Sigmoid colon (tissue), 7 donors: Measurements from ENCODE around the gene ATP6V1E1. TPM values are rescaled to one million over a fixed set of nuclear protein-coding genes. Genes with fewer than 3 reads are reported as not detected.
"Not testable (repeated sequence)": the region's sequence is repeated elsewhere in the genome, so short reads cannot be mapped to it uniquely, and the experiment has no call there.

Source experiments
- DNase-seq: peaks from one replicate; pipeline ENCODE4 v3.0.0-alpha.2; 2019
- H3K27ac ChIP-seq, 4 donors: fragments of 200-600 bp; sonication (generic); one replicate each; pipeline ENCODE4 v1.5.1; 2016 to 2019; ENCODE audit warnings: mild to moderate bottlenecking in 1 of 4
- H3K27me3 ChIP-seq, 3 donors: fragments of 200-600 bp; sonication (generic); one replicate each; pipeline ENCODE4 v1.5.1; 2019; ENCODE audit warnings: mild to moderate bottlenecking in 1 of 3
- H3K36me3 ChIP-seq, 4 donors: fragments of 200-600 bp; sonication (generic); one replicate each; pipeline ENCODE4 v1.5.1; 2016 to 2019
- H3K4me1 ChIP-seq, 4 donors: fragments of 200-600 bp; sonication (generic); one replicate each; pipeline ENCODE4 v1.5.1; 2017 to 2019
- H3K4me3 ChIP-seq, 4 donors: fragments of 200-600 bp; sonication (generic); one replicate each; pipeline ENCODE4 v1.5.1; 2017 to 2019; ENCODE audit warnings: mild to moderate bottlenecking in 2 of 4, moderate library complexity in 1 of 4
- H3K9me3 ChIP-seq, 4 donors: fragments of 200-600 bp in 3 of 4; sonication (generic) in 3 of 4; one replicate each; pipeline versions ENCODE4 v1.5.1 to v1.6.1; 2013 to 2019
- EP300 ChIP-seq, 4 donors: sonication (generic); formaldehyde crosslinking; IDR thresholded peaks; one replicate each; pipeline ENCODE4 v1.6.1; 2017; ENCODE audit warnings: antibody characterized with exemption in 4 of 4
- POLR2A ChIP-seq, 2 donors: fragments of 450-650 bp; IDR thresholded peaks; one replicate each; pipeline ENCODE4 v1.6.1; 2016; ENCODE audit warnings: antibody characterized with exemption in 2 of 2, mild to moderate bottlenecking in 2 of 2, moderate library complexity in 2 of 2
- POLR2AphosphoS5 ChIP-seq, 4 donors: sonication (generic); formaldehyde crosslinking; IDR thresholded peaks; one replicate each; pipeline ENCODE4 v1.6.1; 2017; ENCODE audit warnings: antibody characterized with exemption in 4 of 4
- WGBS, 2 donors: extraction: QIAGEN DNeasy Blood & Tissue Kit; methylation state at CpG; one replicate each; pipeline ENCODE4 v1.1.7; 2013; 5-methylcytosine and 5-hydroxymethylcytosine counted together
- intact Hi-C: fragments of 100-400 bp; cut with DNase I; formaldehyde crosslinking; loops from one replicate; pipeline ENCODE4 v1.15.1; 2023
- polyA plus RNA-seq, 3 donors: library from polyadenylated mRNA; stranded (reverse); fragments of 200-250 nt; gene quantifications; one replicate each; pipeline ENCODE4 v1.2.3, GENCODE V29; 2013
- total RNA-seq, 4 donors: library from RNA; depleted of rRNA; stranded (reverse); fragments of >200 nt; gene quantifications; one replicate each; pipeline ENCODE4 v1.1.0, GENCODE V29; 2016
- TF ChIP-seq, protein P1 (sequence below), 4 experiments: fragments of 450-650 bp in 3 of 4; fragments of 200-600 bp in 1 of 4; IDR thresholded peaks; one replicate each; pipeline ENCODE4 v1.5.1; 2016 to 2019; ENCODE audit warnings: antibody characterized with exemption in 4 of 4, mild to moderate bottlenecking in 3 of 4, moderate library complexity in 2 of 4
- donor health status: healthy with polysubstance abuse.
- donor health status: Bipolar disorder and iron deficiency.
- donor health status: healthy.

The ATP6V1E1 gene
- total and polyA plus RNA-seq, 7 donors: 119 to 218 (median 144) TPM

DNA sequence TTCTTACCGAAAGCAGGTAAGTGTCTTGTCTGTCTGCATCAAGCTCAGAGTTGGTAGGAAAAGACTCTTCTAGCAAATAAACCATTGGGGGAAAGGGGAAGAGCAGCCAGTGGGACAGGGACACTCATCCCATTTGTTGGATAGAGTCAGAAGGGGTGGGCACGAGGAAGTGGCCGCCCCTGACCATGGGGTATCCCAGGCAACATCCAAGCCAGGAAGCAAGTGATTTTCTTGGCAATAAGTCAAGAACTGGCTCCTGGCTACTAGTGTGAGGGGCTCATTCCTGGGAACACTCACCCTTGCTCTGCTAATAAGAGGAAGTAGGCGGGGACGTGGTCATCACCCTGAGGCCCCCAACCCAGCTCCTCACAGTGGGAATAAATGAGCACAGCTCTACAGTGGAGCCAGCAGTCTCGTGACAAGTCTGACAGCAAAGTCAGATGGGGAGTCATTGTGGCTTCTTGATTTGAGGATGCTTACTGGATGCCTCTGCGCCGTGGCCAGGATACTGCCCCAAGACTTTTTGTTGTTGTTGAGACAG, 58.5 kb downstream of the ATP6V1E1 start:
- Histone ChIP-seq H3K27me3 (no peaks in the 10 kb centered on the region), H3K27ac (peak overlapping the region; percentile 77 to 96 (median 91)), H3K9me3 (no peaks in the 10 kb centered on the region), H3K4me1 (peaks cover 0 to 38% (median 27%) of the 10 kb centered on the region in 4 donors), H3K4me3 (peak overlapping the region in 1 of 4 donors; percentile 41), H3K36me3 (no peaks in the 10 kb centered on the region)
- WGBS, 2 donors: 47 to 51% methylated on average over 8 of the region's 8 CpGs
- peak; percentile 75 for DNase-seq
- TF ChIP-seq, protein P1, sequence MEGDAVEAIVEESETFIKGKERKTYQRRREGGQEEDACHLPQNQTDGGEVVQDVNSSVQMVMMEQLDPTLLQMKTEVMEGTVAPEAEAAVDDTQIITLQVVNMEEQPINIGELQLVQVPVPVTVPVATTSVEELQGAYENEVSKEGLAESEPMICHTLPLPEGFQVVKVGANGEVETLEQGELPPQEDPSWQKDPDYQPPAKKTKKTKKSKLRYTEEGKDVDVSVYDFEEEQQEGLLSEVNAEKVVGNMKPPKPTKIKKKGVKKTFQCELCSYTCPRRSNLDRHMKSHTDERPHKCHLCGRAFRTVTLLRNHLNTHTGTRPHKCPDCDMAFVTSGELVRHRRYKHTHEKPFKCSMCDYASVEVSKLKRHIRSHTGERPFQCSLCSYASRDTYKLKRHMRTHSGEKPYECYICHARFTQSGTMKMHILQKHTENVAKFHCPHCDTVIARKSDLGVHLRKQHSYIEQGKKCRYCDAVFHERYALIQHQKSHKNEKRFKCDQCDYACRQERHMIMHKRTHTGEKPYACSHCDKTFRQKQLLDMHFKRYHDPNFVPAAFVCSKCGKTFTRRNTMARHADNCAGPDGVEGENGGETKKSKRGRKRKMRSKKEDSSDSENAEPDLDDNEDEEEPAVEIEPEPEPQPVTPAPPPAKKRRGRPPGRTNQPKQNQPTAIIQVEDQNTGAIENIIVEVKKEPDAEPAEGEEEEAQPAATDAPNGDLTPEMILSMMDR (IDR thresholded peaks at IDR 0.05): no peak
- TF ChIP-seq POLR2AphosphoS5 (IDR thresholded peaks at IDR 0.05) (no peak), EP300 (IDR thresholded peaks at IDR 0.05) (no peak), POLR2A (IDR thresholded peaks at IDR 0.05) (no peak)
- intact Hi-C loops: loop anchor here (5.0 kb wide), 5 partner anchors 37 to 507 kb away; partner anchors contain the start of genes BCL2L13 and PEX26

DNA sequence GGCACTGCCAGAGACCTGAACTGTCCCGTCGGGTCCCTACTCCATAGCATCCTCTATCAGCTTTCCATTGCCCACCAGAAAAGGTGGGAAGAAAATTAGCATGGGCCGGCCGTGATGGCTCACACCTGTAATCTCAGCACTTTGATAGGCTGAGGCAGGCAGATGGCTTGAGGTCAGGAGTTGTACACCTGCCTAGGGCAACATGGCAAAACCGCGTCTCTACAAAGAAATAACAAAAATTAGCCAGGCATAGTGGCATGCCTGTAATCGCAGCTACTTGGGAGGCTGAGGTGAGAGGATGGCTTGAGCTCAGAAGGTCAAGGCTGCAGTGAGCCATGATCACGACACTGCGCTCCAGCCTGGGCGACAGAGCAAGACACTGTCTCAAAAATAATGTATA, 61.8 kb downstream of the ATP6V1E1 start:
- Histone ChIP-seq H3K4me3 (no peak overlapping the region), H3K9me3 (no peaks in the 10 kb centered on the region), H3K4me1 (peaks cover 0 to 62% (median 44%) of the 10 kb centered on the region in 4 donors), H3K27ac (peak overlapping the region in 3 of 4 donors; percentile 31 to 88 (median 81)), H3K27me3 (no peaks in the 10 kb centered on the region), H3K36me3 (no peaks in the 10 kb centered on the region)
- intact Hi-C loops: loop anchor here (5.0 kb wide), 3 partner anchors 141 to 511 kb away; partner anchors contain the start of gene PEX26
- DNase-seq: no peak
- whole genome bisulfite sequencing, 2 donors: 83 to 90% methylated on average over 10 of the region's 10 CpGs
- TF ChIP-seq EP300 (IDR thresholded peaks at IDR 0.05) (no peak), POLR2AphosphoS5 (IDR thresholded peaks at IDR 0.05) (no peak)

DNA sequence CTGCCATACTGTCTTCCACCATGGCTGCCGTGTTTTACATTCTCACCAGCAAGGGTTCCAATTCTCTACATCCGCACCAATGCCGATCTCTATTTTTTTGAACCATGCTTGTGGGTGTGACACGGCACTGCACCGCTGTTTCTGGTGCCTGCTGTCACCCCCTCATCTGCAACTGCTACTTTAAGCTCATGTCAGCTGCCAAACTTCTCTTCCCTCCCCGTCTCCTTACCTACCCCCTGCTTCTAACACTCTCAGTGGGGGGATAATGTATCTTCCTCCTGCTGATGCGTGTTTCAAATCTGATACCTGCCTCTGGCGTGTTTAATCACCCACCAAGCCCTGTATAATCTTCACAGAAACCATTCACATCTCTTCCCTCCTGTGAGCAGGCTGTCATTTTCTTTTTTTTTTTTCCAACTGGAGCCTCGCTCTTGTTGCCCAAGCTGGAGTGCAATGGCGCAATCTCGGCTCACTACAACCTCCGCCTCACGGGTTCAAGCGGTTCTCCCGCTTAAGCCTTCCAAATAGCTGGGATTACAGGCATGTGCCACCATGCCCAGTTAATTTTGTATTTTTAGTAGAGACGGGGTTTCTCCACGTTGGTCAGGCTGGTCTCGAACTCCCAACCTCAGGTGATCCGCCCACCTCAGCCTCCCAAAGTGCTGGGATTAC, 62.4 kb downstream of the ATP6V1E1 start:
- Histone ChIP-seq H3K27ac (peak overlapping the region in 3 of 4 donors; percentile 78 to 88 (median 81)), H3K4me1 (peaks cover 0 to 56% (median 37%) of the 10 kb centered on the region in 4 donors)
- not testable (repeated sequence) for H3K36me3 ChIP-seq, H3K9me3 ChIP-seq, H3K4me3 ChIP-seq, DNase-seq, H3K27me3 ChIP-seq
- WGBS, 2 donors: 92 to 94% methylated on average over 19 of the region's 19 CpGs
- intact Hi-C loops: loop anchor here (5.0 kb wide), 3 partner anchors 141 to 511 kb away; partner anchors contain the start of gene PEX26

DNA sequence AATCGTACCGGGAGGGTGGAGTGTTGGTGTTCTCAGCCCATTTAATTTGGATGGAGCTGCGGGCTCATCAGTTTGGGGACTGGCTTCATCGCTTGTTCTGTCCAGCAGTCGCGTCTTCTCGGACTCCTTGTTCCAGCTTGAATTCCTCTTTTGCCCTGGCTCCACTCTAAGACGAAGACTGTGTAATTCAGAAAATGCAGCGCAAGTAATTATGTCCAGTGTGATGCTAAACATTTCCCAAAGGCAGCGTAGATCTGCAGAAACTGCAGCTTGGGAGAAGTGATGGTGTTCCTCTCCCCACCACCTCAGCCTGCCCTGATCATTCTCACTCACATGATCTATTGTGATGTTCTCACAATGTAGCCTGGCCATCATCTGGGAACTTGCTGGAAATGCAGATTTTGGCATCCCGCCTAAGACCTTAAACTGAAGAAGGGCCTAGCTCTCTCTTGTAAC, 64.6 kb downstream of the ATP6V1E1 start:
- peak overlapping the region; percentile 78 to 88 (median 80) for H3K27ac ChIP-seq
- DNase-seq: peak; percentile 92
- 85 to 86% methylated on average over 11 of the region's 11 CpGs for WGBS, 2 donors
- H3K36me3 ChIP-seq: no peaks in the 10 kb centered on the region
- peak in 1 of 2 donors; percentile 18 for TF ChIP-seq POLR2A (IDR thresholded peaks at IDR 0.05)
- peak; percentile 26 to 98 (median 87) for TF ChIP-seq EP300 (IDR thresholded peaks at IDR 0.05)
- TF ChIP-seq, protein P1 (IDR thresholded peaks at IDR 0.05): peak in 1 of 4 experiments; percentile 13
- TF ChIP-seq POLR2AphosphoS5 (IDR thresholded peaks at IDR 0.05): peak; percentile 65 to 92 (median 88)
- H3K9me3 ChIP-seq: no peaks in the 10 kb centered on the region
- intact Hi-C loops: no loop called here
- peaks cover 0 to 38% (median 23%) of the 10 kb centered on the region in 4 donors for H3K4me1 ChIP-seq
- no peaks in the 10 kb centered on the region for H3K27me3 ChIP-seq
- H3K4me3 ChIP-seq: peak overlapping the region; percentile 5 to 28 (median 16)

DNA sequence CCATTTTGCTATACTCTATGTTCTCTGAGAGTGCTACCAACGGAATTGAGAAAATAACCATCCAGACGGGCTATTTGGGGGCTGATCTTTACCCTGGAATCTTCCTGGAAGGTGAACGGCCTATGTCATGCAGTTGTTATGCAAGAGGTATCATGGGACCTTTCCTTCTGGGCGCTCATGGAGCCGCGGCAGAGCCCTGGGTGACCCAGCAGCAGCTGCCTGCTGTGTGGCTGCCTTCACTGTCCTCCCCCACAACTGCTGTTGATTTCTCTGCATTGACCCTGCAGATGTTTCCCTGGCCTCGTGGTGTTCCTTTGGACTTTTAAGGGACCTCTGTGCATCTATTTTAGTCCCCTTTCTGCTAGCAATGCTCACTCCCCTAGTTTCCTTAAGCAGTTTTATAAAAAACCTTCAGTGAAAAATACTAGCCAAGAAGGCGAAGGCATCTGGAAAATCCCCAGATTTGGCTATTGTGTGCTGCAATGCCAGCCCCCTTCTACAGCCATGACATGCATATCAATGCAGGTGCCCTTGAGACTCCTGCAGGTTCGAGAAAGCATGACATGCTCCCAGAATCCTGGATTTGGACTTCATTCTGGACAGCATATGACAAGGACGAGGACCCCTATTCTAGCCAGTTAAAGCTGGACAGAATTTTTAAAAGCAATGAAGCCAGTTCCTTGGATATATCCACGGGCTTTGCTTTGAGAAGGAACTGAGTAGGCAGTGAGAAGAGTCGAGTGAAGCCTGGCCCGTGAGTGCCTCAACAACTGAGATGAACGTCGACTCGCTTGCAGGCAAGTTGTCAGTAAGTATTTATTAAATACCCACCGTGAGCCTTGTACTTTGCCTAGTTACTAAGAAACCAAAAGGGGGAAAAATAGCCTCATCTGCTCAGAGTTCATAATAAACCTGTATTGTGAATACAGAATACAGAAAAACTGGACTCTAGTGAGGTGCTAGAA, 65.4 kb downstream of the ATP6V1E1 start, which contains the start of gene SLC25A18:
SLC25A18 (plus strand) TSS at position 593 of the 965 bp plus-strand sequence. CDS start 16,447 bp downstream, outside the sequence.
- no peaks in the 10 kb centered on the region for H3K9me3 ChIP-seq
- H3K36me3 ChIP-seq: no peaks in the 10 kb centered on the region
- no peaks in the 10 kb centered on the region for H3K27me3 ChIP-seq
- peak within 1 kb of the TSS; percentile 5 to 28 (median 16) for H3K4me3 ChIP-seq
- peak; percentile 90 for DNase-seq
- intact Hi-C loops: no loop called here
- WGBS, 2 donors: 65 to 72% methylated on average over 17 of the region's 17 CpGs
- TF ChIP-seq POLR2AphosphoS5 (IDR thresholded peaks at IDR 0.05): peak; percentile 49 to 80 (median 60)
- TF ChIP-seq, protein P1 (IDR thresholded peaks at IDR 0.05): peak in 1 of 4 experiments; percentile 39
- no peak for TF ChIP-seq POLR2A (IDR thresholded peaks at IDR 0.05)
- TF ChIP-seq EP300 (IDR thresholded peaks at IDR 0.05): peak in 3 of 4 donors; percentile 27 to 74 (median 72)
- peak within 1 kb of the TSS; percentile 78 to 88 (median 80) for H3K27ac ChIP-seq
- peaks cover 0 to 43% (median 23%) of the 10 kb centered on the region in 4 donors for H3K4me1 ChIP-seq
